HepG2 (cell line): ENCODE data around the gene DBNDD2. TPM values are rescaled to one million over a fixed set of nuclear protein-coding genes. Genes with fewer than 3 reads are reported as not detected.

Experiments used
- BCLAF1 ChIP-seq: fragments of 450-650 bp; IDR thresholded peaks from 2 replicates; pipeline ENCODE4 v1.6.1; 2017; ENCODE audit warnings: mild to moderate bottlenecking
- RFXAP ChIP-seq: sonication (generic); formaldehyde crosslinking; IDR thresholded peaks from 2 replicates; pipeline ENCODE4 v1.4.0; 2020; ENCODE audit warnings: missing genetic modification reagents, borderline replicate concordance
- SETDB1 ChIP-seq: sonication (generic); formaldehyde crosslinking; IDR thresholded peaks from 2 replicates; pipeline ENCODE4 v1.5.1; 2020; ENCODE audit warnings: missing genetic modification reagents, mild to moderate bottlenecking, borderline replicate concordance
- SNAI1 ChIP-seq: sonication (generic); formaldehyde crosslinking; IDR thresholded peaks from 2 replicates; pipeline ENCODE4 v1.5.0; 2020; ENCODE audit warnings: mild to moderate bottlenecking, missing genetic modification reagents, borderline replicate concordance
- SNAPC4 ChIP-seq: sonication (generic); formaldehyde crosslinking; IDR thresholded peaks from 2 replicates; pipeline ENCODE4 v1.4.0; 2020; ENCODE audit warnings: mild to moderate bottlenecking, missing genetic modification reagents
- ZBTB40 ChIP-seq, 2 experiments: fragments of 450-650 bp in 1 of 2; sonication (generic) in 1 of 2; formaldehyde crosslinking in 1 of 2; IDR thresholded peaks; 2 replicates each; pipeline versions ENCODE4 v1.6.1 to v1.8.0; 2016 to 2022; ENCODE audit warnings: antibody characterized with exemption in 1 of 2, mild to moderate bottlenecking in 1 of 2, missing genetic modification reagents in 1 of 2
- ZIK1 ChIP-seq: sonication (generic); formaldehyde crosslinking; IDR thresholded peaks from 2 replicates; pipeline ENCODE4 v1.5.0; 2020; ENCODE audit warnings: mild to moderate bottlenecking, low read depth, missing genetic modification reagents, borderline replicate concordance
- ZNF143 ChIP-seq: sonication (generic); formaldehyde crosslinking; IDR thresholded peaks from 2 replicates; pipeline ENCODE4 v1.4.0; 2020; ENCODE audit warnings: missing genetic modification reagents
- ZNF260 ChIP-seq: sonication (generic); formaldehyde crosslinking; IDR thresholded peaks from 2 replicates; pipeline ENCODE4 v1.4.0; 2020; ENCODE audit warnings: missing genetic modification reagents, low read depth, mild to moderate bottlenecking, borderline replicate concordance
- ZNF724P ChIP-seq: sonication (generic); formaldehyde crosslinking; IDR thresholded peaks from 2 replicates; pipeline ENCODE4 v1.8.0; 2022; ENCODE audit warnings: missing genetic modification reagents, borderline replicate concordance
- polyA plus RNA-seq, 8 experiments: library from polyadenylated mRNA; depleted of rRNA in 3 of 8; stranded (reverse) in 7 of 8; unstranded in 1 of 8; fragments of >200 nt; fragmentation: Illumina TruSeq in 4 of 8; extraction: Trizol in 4 of 8; gene quantifications; 2 replicates each; pipeline versions ENCODE4 v1.2.1 to v1.2.3, GENCODE V29; 2011 to 2016; ENCODE audit warnings: low read depth in 4 of 8, missing spikeins in 1 of 8, mixed read lengths in 1 of 8; ENCODE audit not compliant: insufficient read depth in 1 of 8
- total RNA-seq, 5 experiments: library from RNA; depleted of rRNA; stranded (reverse); fragments of >200 nt; fragmentation: Illumina TruSeq; extraction: Trizol; gene quantifications; 2 replicates each; pipeline ENCODE4 v1.2.3, GENCODE V29; 2016; ENCODE audit warnings: low read depth in 1 of 5

DBNDD2 gene
- total and polyA plus RNA-seq, 2 of the 13 experiments (the other 11 are each of a cell fraction or from before 2014, with no cell fraction given) = 16.7 to 47.6 TPM

- TF ChIP-seq BCLAF1 (no peak), ZNF143 (no peak), ZBTB40 (IDR thresholded peaks at IDR 0.05) (no peak), ZBTB40 (CRISPR knock-in tag; IDR thresholded peaks at IDR 0.05) (0 out of 2 replicates have a peak, but pooled peaks have one; percentile 30), RFXAP (CRISPR knock-in tag) (peak; percentile 77; the same call in 1 of the 2 replicates), SETDB1 (CRISPR knock-in tag) (no peak), ZNF260 (CRISPR knock-in tag) (no peak), ZIK1 (CRISPR knock-in tag) (no peak), ZNF724P (CRISPR knock-in tag) (no peak), SNAPC4 (CRISPR knock-in tag) (no peak), SNAI1 (CRISPR knock-in tag) (no peak)
Measured at GRCh38 chr20:45373353-45374100, 34.6 kb upstream of the DBNDD2 start (continued).
